HEK293 (cell line): Measurements from ENCODE around the gene ETV6.

Experiments used
- CTCF ChIA-PET: fragments of 350-600 bp; formaldehyde crosslinking; extraction: SDS; loops from one replicate; lab custom pipeline; 2021; ENCODE audit warnings: antibody characterized with exemption; lab: Yijun Ruan, JAX
- POLR2A ChIA-PET: fragments of 300-600 bp; formaldehyde crosslinking; extraction: SDS; loops from one replicate; lab custom pipeline; 2020; ENCODE audit warnings: antibody characterized with exemption, inconsistent platforms; lab: Yijun Ruan, JAX
- H3K27ac ChIP-seq: fragments of 200-500 bp; sonication (Bioruptor generic); 2 replicates; pipeline ENCODE4 v1.5.1; 2014; ENCODE audit warnings: low read depth, low read length, control low read depth, inconsistent platforms; ENCODE audit errors: extremely low read depth
- H3K36me3 ChIP-seq, 2 experiments: fragments of 200-500 bp in 1 of 2; sonication (Bioruptor generic) in 1 of 2; 1 replicate in 1 of 2; 2 replicates in 1 of 2; pipeline ENCODE4 v1.5.1; 2014 to 2017; ENCODE audit warnings: inconsistent platforms in 2 of 2, low read length in 2 of 2; ENCODE audit not compliant: control insufficient read depth in 2 of 2, insufficient read depth in 1 of 2
- H3K4me1 ChIP-seq: fragments of 200-500 bp; sonication (Bioruptor generic); 2 replicates; pipeline ENCODE4 v1.5.1; 2014; ENCODE audit warnings: mild to moderate bottlenecking, low read length, inconsistent platforms; ENCODE audit not compliant: control insufficient read depth, insufficient read depth
- H3K4me3 ChIP-seq: 2 replicates; pipeline ENCODE4 v1.5.1; 2011; ENCODE audit warnings: low read depth, mild to moderate bottlenecking, control low read depth, low read length, moderate library complexity
- H3K9me3 ChIP-seq: fragments of 200-500 bp; sonication (Bioruptor generic); 2 replicates; pipeline ENCODE4 v1.5.1; 2014; ENCODE audit warnings: low read depth, low read length, inconsistent platforms; ENCODE audit not compliant: control insufficient read depth, insufficient read depth
- BCL11A ChIP-seq: fragments of 450-650 bp; formaldehyde crosslinking; IDR thresholded peaks from 2 replicates; pipeline ENCODE4 v1.5.1; 2016; ENCODE audit warnings: low read depth, missing biosample characterization, missing genetic modification characterization
- GLIS1 ChIP-seq: fragments of 450-650 bp; formaldehyde crosslinking; IDR thresholded peaks from 2 replicates; pipeline ENCODE4 v1.5.1; 2016; ENCODE audit warnings: missing biosample characterization, missing genetic modification characterization
- GLIS2 ChIP-seq: fragments of 450-650 bp; formaldehyde crosslinking; IDR thresholded peaks from 2 replicates; pipeline ENCODE4 v1.5.1; 2016; ENCODE audit warnings: missing biosample characterization, missing genetic modification characterization
- HOXC10 ChIP-seq: sonication (generic); formaldehyde crosslinking; IDR thresholded peaks from 2 replicates; pipeline ENCODE4 v1.8.1; 2023; ENCODE audit warnings: mild to moderate bottlenecking, missing genetic modification reagents
- MYNN ChIP-seq: fragments of 450-650 bp; formaldehyde crosslinking; IDR thresholded peaks from 2 replicates; pipeline ENCODE4 v1.5.1; 2016; ENCODE audit warnings: missing biosample characterization, missing genetic modification characterization, borderline replicate concordance
- MZF1 ChIP-seq: fragments of 450-650 bp; formaldehyde crosslinking; IDR thresholded peaks from 2 replicates; pipeline ENCODE4 v1.5.1; 2017; ENCODE audit warnings: missing biosample characterization, missing genetic modification characterization, borderline replicate concordance
- SP2 ChIP-seq: fragments of 450-650 bp; formaldehyde crosslinking; IDR thresholded peaks from 2 replicates; pipeline ENCODE4 v1.5.1; 2016; ENCODE audit warnings: missing biosample characterization, missing genetic modification characterization
- ZBTB17 ChIP-seq: fragments of 450-650 bp; formaldehyde crosslinking; IDR thresholded peaks from 2 replicates; pipeline ENCODE4 v1.5.1; 2016; ENCODE audit warnings: missing biosample characterization, missing genetic modification characterization
- ZBTB7A ChIP-seq: fragments of 450-650 bp; formaldehyde crosslinking; IDR thresholded peaks from 2 replicates; pipeline ENCODE4 v1.5.1; 2016; ENCODE audit warnings: low read depth, missing biosample characterization, missing genetic modification characterization
- ZBTB8A ChIP-seq: fragments of 450-650 bp; formaldehyde crosslinking; IDR thresholded peaks from 2 replicates; pipeline ENCODE4 v1.5.1; 2016; ENCODE audit warnings: missing biosample characterization, missing genetic modification characterization
- ZNF10 ChIP-seq: fragments of 450-650 bp; formaldehyde crosslinking; IDR thresholded peaks from 2 replicates; pipeline ENCODE4 v1.5.1; 2017; ENCODE audit warnings: missing biosample characterization, missing genetic modification characterization
- ZNF112 ChIP-seq: fragments of 450-650 bp; formaldehyde crosslinking; IDR thresholded peaks from 2 replicates; pipeline ENCODE4 v1.5.0; 2017; ENCODE audit warnings: missing biosample characterization, missing genetic modification characterization
- ZNF121 ChIP-seq: fragments of 450-650 bp; formaldehyde crosslinking; IDR thresholded peaks from 2 replicates; pipeline ENCODE4 v1.5.1; 2016; ENCODE audit warnings: missing biosample characterization, missing genetic modification characterization
- ZNF169 ChIP-seq: fragments of 450-650 bp; formaldehyde crosslinking; IDR thresholded peaks from 2 replicates; pipeline ENCODE4 v1.5.1; 2016; ENCODE audit warnings: missing biosample characterization, missing genetic modification characterization
- ZNF2 ChIP-seq: fragments of 450-650 bp; formaldehyde crosslinking; IDR thresholded peaks from 2 replicates; pipeline ENCODE4 v1.5.1; 2016; ENCODE audit warnings: missing biosample characterization, missing genetic modification characterization
- ZNF202 ChIP-seq: fragments of 450-650 bp; formaldehyde crosslinking; IDR thresholded peaks from 2 replicates; pipeline ENCODE4 v1.5.1; 2016; ENCODE audit warnings: missing biosample characterization, missing genetic modification characterization, borderline replicate concordance
- ZNF211 ChIP-seq: fragments of 450-650 bp; formaldehyde crosslinking; IDR thresholded peaks from 2 replicates; pipeline ENCODE4 v1.5.1; 2016; ENCODE audit warnings: low read depth, missing biosample characterization, missing genetic modification characterization
- ZNF214 ChIP-seq: fragments of 450-650 bp; formaldehyde crosslinking; IDR thresholded peaks from 2 replicates; pipeline ENCODE4 v1.5.1; 2017; ENCODE audit warnings: missing biosample characterization, mild to moderate bottlenecking, missing genetic modification characterization, borderline replicate concordance
- ZNF37A ChIP-seq: fragments of 450-650 bp; IDR thresholded peaks from 2 replicates; pipeline ENCODE4 v1.5.1; 2018; ENCODE audit warnings: missing biosample characterization, missing genetic modification characterization
- ZNF521 ChIP-seq: fragments of 450-650 bp; formaldehyde crosslinking; IDR thresholded peaks from 2 replicates; pipeline ENCODE4 v1.5.1; 2017; ENCODE audit warnings: missing biosample characterization, mild to moderate bottlenecking, missing genetic modification characterization
- ZNF580 ChIP-seq: fragments of 450-650 bp; formaldehyde crosslinking; IDR thresholded peaks from 2 replicates; pipeline ENCODE4 v1.5.1; 2016; ENCODE audit warnings: missing biosample characterization, missing genetic modification characterization
- ZNF610 ChIP-seq: fragments of 450-650 bp; formaldehyde crosslinking; IDR thresholded peaks from 2 replicates; pipeline ENCODE4 v1.5.1; 2016; ENCODE audit warnings: missing biosample characterization, missing genetic modification characterization, borderline replicate concordance
- ZNF621 ChIP-seq: fragments of 450-650 bp; formaldehyde crosslinking; IDR thresholded peaks from 2 replicates; pipeline ENCODE4 v1.5.1; 2017; ENCODE audit warnings: missing biosample characterization, missing genetic modification characterization
- ZNF658 ChIP-seq: fragments of 450-650 bp; formaldehyde crosslinking; IDR thresholded peaks from 2 replicates; pipeline ENCODE4; 2016; ENCODE audit warnings: missing biosample characterization, missing genetic modification characterization
- ZNF670 ChIP-seq: fragments of 450-650 bp; formaldehyde crosslinking; IDR thresholded peaks from 2 replicates; pipeline ENCODE4 v1.5.1; 2016; ENCODE audit warnings: missing biosample characterization, missing genetic modification characterization, low read depth
- ZNF768 ChIP-seq: fragments of 450-650 bp; formaldehyde crosslinking; IDR thresholded peaks from 2 replicates; pipeline ENCODE4 v1.5.1; 2018; ENCODE audit warnings: missing biosample characterization, mild to moderate bottlenecking, missing genetic modification characterization
- ZNF777 ChIP-seq: fragments of 450-650 bp; formaldehyde crosslinking; IDR thresholded peaks from 2 replicates; pipeline ENCODE4 v1.5.1; 2017; ENCODE audit warnings: missing biosample characterization, missing genetic modification characterization, borderline replicate concordance
- ZNF791 ChIP-seq: fragments of 450-650 bp; formaldehyde crosslinking; IDR thresholded peaks from 2 replicates; pipeline ENCODE4 v1.5.1; 2016; ENCODE audit warnings: missing biosample characterization, missing genetic modification characterization
- ZNF830 ChIP-seq: fragments of 450-650 bp; IDR thresholded peaks from 2 replicates; pipeline ENCODE4 v1.5.0; 2018; ENCODE audit warnings: missing biosample characterization, missing genetic modification characterization, low read depth, mild to moderate bottlenecking, moderate library complexity
- ZNF837 ChIP-seq: fragments of 450-650 bp; formaldehyde crosslinking; IDR thresholded peaks from 2 replicates; pipeline ENCODE4 v1.5.1; 2016; ENCODE audit warnings: missing biosample characterization, missing genetic modification characterization
- TF ChIP-seq, protein P1 (sequence below): fragments of 450-650 bp; formaldehyde crosslinking; IDR thresholded peaks from 2 replicates; pipeline ENCODE4; 2016; ENCODE audit warnings: missing biosample characterization, missing genetic modification characterization

The ETV6 gene

GRCh38 chr12:11672256-11673191, 23.1 kb downstream of the ETV6 start (continued):
- TF ChIP-seq ZNF791 (tag by site-specific recombination) (no peak), ZBTB17 (no peak), ZNF121 (tag by site-specific recombination) (no peak), ZNF112 (tag by site-specific recombination) (no peak)
- TF ChIP-seq, protein P1, sequence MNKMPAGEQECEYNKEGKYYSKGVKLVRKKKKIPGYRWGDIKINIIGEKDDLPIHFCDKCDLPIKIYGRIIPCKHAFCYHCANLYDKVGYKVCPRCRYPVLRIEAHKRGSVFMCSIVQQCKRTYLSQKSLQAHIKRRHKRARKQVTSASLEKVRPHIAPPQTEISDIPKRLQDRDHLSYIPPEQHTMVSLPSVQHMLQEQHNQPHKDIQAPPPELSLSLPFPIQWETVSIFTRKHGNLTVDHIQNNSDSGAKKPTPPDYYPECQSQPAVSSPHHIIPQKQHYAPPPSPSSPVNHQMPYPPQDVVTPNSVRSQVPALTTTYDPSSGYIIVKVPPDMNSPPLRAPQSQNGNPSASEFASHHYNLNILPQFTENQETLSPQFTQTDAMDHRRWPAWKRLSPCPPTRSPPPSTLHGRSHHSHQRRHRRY (tag by site-specific recombination), result no peak

GRCh38 chr12:11673666-11674461, 24.4 kb downstream of the ETV6 start:
- ChIA-PET POLR2A (no interaction called here), CTCF (no interaction called here)
- no peaks in the 10 kb centered on the region for H3K4me1 ChIP-seq
- TF ChIP-seq ZNF837 (tag by site-specific recombination) (no peak), MYNN (tag by site-specific recombination) (no peak), ZNF658 (tag by site-specific recombination) (no peak), BCL11A (tag by site-specific recombination) (no peak), ZNF211 (tag by site-specific recombination) (no peak), ZNF521 (tag by site-specific recombination) (no peak), ZNF214 (tag by site-specific recombination) (no peak), ZNF610 (tag by site-specific recombination) (no peak), ZNF777 (tag by site-specific recombination) (no peak), GLIS2 (no peak), ZNF10 (tag by site-specific recombination) (no peak), ZNF2 (tag by site-specific recombination) (no peak), SP2 (tag by site-specific recombination) (no peak)
- no peaks in the 10 kb centered on the region for H3K36me3 ChIP-seq
- H3K9me3 ChIP-seq, result no peaks in the 10 kb centered on the region
- H3K27ac ChIP-seq, result no peak overlapping the region
- H3K4me3 ChIP-seq, result no peak overlapping the region

GRCh38 chr12:11674894-11675390, 25.5 kb downstream of the ETV6 start:
- Histone ChIP-seq H3K4me3 (no peak overlapping the region), H3K36me3 (no peaks in the 10 kb centered on the region)
- no peak for TF ChIP-seq ZNF830 (tag by site-specific recombination)
- TF ChIP-seq ZNF202 (tag by site-specific recombination), result no peak
- TF ChIP-seq ZNF670 (tag by site-specific recombination), result no peak
- TF ChIP-seq ZNF580 (tag by site-specific recombination), result no peak
- no peak for TF ChIP-seq GLIS1 (tag by site-specific recombination)
- TF ChIP-seq SP2 (tag by site-specific recombination), result no peak
- TF ChIP-seq ZNF610 (tag by site-specific recombination), result no peak
- no peak for TF ChIP-seq ZNF621
- no peak for TF ChIP-seq ZNF37A (tag by site-specific recombination)
- TF ChIP-seq ZBTB7A (tag by site-specific recombination), result no peak
- no peak for TF ChIP-seq HOXC10 (CRISPR knock-in tag)
- TF ChIP-seq ZNF768 (tag by site-specific recombination), result no peak
- TF ChIP-seq ZNF214 (tag by site-specific recombination), result no peak
- no peak for TF ChIP-seq MYNN (tag by site-specific recombination)
- TF ChIP-seq ZBTB8A, result no peak
- no peak for TF ChIP-seq MZF1 (tag by site-specific recombination)
- no peak for TF ChIP-seq ZNF169 (tag by site-specific recombination)
- TF ChIP-seq, all 188 proteins: peak for 0
- H3K4me1 ChIP-seq, result no peaks in the 10 kb centered on the region
- CTCF ChIA-PET, result no interaction called here
- H3K9me3 ChIP-seq, result no peaks in the 10 kb centered on the region
- POLR2A ChIA-PET, result no interaction called here
- H3K27ac ChIP-seq, result no peak overlapping the region
